D721Med (cell line): ENCODE results near the gene LRRC39.

Experiments used
- DNase-seq: peaks from one replicate; pipeline ENCODE4 v3.0.0; 2011; ENCODE audit warnings: low spot score; ENCODE audit not compliant: insufficient read length
- FAIRE-seq: peaks from 2 replicates; lab custom pipeline; 2011; peaks lifted over from hg19 to GRCh38; lab: Jason Lieb, UNC
- TF ChIP-seq, protein P1 (sequence below): IDR thresholded peaks from 2 replicates; pipeline ENCODE4 v1.5.1; 2012; ENCODE audit warnings: mild to moderate bottlenecking, control low read depth; ENCODE audit not compliant: insufficient read depth; ENCODE audit errors: missing control alignments

Gene LRRC39

DNA sequence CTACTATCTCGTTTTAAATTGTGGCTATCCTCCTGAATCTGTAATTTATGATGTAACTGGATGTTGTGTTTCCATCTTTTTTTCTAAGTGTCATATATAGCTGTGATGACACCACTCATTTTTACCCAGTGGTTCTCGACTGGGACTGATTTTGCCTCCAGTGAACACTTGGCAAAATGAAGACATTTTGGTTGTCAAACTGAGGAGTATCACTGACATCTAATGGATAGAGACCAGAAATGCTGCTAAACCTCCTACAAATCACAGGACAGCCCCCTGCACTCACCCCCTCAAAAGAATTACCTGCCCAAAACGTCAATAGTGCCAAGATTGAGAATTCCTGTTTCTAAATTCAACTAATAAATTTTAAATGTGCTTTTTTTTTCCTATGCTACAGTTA, 43.2 kb downstream of the LRRC39 start:
- FAIRE-seq (no peak), DNase-seq (no peak)
- TF ChIP-seq, protein P1, sequence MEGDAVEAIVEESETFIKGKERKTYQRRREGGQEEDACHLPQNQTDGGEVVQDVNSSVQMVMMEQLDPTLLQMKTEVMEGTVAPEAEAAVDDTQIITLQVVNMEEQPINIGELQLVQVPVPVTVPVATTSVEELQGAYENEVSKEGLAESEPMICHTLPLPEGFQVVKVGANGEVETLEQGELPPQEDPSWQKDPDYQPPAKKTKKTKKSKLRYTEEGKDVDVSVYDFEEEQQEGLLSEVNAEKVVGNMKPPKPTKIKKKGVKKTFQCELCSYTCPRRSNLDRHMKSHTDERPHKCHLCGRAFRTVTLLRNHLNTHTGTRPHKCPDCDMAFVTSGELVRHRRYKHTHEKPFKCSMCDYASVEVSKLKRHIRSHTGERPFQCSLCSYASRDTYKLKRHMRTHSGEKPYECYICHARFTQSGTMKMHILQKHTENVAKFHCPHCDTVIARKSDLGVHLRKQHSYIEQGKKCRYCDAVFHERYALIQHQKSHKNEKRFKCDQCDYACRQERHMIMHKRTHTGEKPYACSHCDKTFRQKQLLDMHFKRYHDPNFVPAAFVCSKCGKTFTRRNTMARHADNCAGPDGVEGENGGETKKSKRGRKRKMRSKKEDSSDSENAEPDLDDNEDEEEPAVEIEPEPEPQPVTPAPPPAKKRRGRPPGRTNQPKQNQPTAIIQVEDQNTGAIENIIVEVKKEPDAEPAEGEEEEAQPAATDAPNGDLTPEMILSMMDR: peak; percentile 11

DNA sequence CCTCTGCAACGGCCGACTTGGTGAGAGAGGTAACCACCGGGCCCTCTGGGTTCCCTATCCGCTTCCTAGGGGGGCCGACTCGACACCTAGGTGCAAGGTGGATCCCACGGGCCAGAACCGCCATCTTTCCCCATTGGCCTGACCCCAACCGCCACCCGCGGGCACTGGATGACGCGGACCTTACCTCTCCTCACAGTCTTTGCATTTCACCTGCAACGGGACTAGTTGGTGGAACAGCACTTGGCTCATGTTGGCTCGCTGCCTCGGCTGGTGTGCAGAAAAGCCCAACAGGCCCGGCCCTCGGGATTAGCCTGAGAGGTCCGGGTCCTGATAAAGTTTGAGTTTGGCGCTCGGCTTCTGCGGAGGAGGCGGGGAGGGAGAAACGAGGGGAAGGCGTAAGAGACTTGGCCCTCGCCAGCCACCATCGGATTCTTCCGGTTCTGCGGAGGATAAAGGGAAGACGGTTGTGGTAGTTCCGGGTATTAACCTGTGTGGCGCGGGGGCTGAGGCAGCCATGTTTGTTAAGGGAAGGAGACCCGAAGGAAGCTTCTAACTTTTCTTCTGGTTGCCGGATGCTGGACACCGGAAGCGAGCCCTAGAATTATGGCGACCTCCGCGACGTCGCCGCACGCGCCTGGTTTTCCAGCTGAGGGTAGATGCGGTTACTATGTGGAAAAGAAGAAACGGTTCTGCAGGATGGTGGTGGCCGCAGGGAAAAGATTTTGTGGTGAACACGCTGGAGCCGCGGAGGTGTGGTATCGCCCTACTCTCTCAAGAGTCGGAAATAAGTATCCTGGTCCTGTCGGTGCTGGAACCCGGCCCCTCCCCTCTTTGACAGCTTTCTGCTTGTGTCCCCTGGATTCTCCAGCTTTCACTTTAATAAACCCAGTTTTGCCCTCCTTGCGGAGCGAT, 45.2 kb downstream of the LRRC39 start, which contains the start of the genes SASS6 and TRMT13:
SASS6 (minus strand) TSS at position 365 of the 912 bp plus-strand sequence; CDS start at position 249, 116 bp downstream.
TRMT13 (plus strand) TSS at position 598 of the 912 bp plus-strand sequence; CDS start at position 604, 6 bp downstream.
- no peak for FAIRE-seq
- TF ChIP-seq, protein P1: no peak
- DNase-seq: peak; percentile 47

DNA sequence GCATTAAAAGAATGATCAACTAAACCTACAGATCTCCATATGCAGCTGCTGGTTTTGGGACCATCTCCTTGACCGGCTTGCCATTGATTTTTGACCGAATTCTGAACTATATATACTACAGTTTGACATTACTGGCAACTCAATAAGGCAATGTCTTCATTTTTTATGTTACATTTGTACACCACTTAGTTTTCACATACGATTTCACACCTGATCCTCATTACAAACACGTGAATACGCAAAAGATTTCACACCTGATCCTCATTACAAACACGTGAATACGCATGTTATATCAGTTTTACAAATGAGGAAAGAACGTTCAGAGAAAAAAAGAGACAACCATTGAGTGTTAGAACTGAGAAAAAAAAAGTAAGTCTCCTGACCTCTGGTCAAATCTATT, 46.4 kb downstream of the LRRC39 start:
- TF ChIP-seq, protein P1: no peak
- FAIRE-seq: peak; percentile 29
- DNase-seq: no peak

DNA sequence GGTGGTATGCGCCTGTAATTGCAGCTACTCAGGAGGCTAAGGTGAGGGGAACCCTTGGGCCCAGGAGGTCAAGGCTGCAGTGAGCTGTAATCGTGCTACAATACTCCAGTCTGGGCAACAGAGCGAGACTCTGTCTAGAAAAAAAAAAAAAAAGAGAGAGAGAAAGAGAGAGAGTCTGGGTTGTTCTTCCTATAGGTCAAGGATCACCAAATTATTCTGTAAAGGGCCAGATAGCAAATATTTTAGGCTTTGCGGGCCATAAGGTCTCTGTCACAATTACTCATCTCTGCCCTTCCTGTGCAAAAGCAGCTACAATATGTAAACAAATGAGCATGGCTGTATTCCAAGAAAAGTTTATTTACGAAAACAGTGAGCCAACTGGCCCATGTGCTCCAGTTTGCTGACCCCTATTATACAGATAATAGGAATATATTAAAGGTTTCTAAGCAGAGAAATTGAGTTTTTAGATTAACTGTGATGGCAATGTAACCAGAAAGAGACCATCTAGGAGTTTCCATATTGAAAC, 47.4 kb downstream of the LRRC39 start:
- DNase-seq (no peak), FAIRE-seq (no peak)
- TF ChIP-seq, protein P1: no peak

DNA sequence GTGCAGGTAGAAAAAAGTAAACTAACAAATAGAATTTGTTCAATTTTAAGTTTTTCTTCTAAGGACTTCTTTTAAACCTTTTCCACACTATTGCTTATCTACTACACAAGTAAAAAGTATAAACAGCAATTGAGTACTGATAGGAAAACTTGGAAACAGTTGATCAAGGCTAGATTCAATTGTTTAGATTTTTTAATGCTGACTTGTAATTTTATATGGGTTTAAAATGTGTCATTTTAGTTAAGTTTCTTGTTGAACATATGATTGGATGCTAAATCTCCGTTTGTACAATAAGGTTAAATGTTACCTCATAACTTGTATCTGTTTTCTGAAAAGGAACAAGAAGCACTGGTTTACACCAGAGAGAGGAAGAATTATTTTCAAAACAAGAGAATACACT, 50.8 kb downstream of the LRRC39 start:
- TF ChIP-seq, protein P1: no peak
- DNase-seq (no peak), FAIRE-seq (no peak)

DNA sequence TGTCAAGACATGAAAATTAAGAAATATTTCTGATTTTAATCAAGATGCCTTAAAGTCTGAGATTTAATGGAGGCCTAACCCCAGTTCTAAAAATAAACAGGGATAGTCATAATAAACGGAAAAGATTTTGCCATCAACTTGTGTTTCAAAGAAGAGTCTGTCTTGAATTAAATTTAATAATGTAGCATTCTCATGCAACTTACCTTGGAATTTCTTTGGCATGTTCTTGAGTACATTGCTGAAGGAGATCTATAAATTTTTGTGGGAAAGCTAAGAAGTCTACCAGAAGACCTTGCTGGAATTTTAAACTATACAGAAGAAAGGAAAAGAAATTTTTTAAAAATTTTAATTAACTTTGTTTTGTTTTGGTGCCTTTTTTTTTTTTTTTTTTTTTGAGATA, 55.9 kb downstream of the LRRC39 start:
- TF ChIP-seq, protein P1: no peak
- DNase-seq (no peak), FAIRE-seq (no peak)
